Ishikawa (cell line): Measurements from ENCODE around the gene ENDOU.

Experiments
- CEBPB ChIP-seq: IDR thresholded peaks from 2 replicates; pipeline ENCODE4 v1.6.1; 2012
- CREB1 ChIP-seq: IDR thresholded peaks from 2 replicates; pipeline ENCODE4 v1.6.1; 2012; ENCODE audit warnings: low read depth
- EGR1 ChIP-seq: IDR thresholded peaks from 2 replicates; pipeline ENCODE4 v1.6.1; 2012
- EP300 ChIP-seq: IDR thresholded peaks from 2 replicates; pipeline ENCODE4 v1.6.1; 2012; ENCODE audit warnings: borderline replicate concordance
- FOXM1 ChIP-seq: IDR thresholded peaks from 2 replicates; pipeline ENCODE4 v1.6.1; 2012; ENCODE audit warnings: low read depth, borderline replicate concordance
- MAX ChIP-seq: IDR thresholded peaks from 2 replicates; pipeline ENCODE4 v1.6.1; 2012
- NFIC ChIP-seq: IDR thresholded peaks from 2 replicates; pipeline ENCODE4 v1.6.1; 2012
- RAD21 ChIP-seq: IDR thresholded peaks from 2 replicates; pipeline ENCODE4 v1.6.1; 2012; ENCODE audit warnings: low read depth
- REST ChIP-seq: IDR thresholded peaks from 2 replicates; pipeline ENCODE4 v1.6.1; 2012; ENCODE audit warnings: low read depth, mild to moderate bottlenecking
- TAF1 ChIP-seq: IDR thresholded peaks from 2 replicates; pipeline ENCODE4 v1.6.1; 2012; ENCODE audit warnings: low read depth, mild to moderate bottlenecking
- TCF12 ChIP-seq: IDR thresholded peaks from 2 replicates; pipeline ENCODE4 v1.6.1; 2012; ENCODE audit warnings: low read depth
- TEAD4 ChIP-seq: IDR thresholded peaks from 2 replicates; pipeline ENCODE4 v1.6.1; 2012
- USF1 ChIP-seq: IDR thresholded peaks from 2 replicates; pipeline ENCODE4 v1.6.1; 2012
- YY1 ChIP-seq: IDR thresholded peaks from 2 replicates; pipeline ENCODE4 v1.6.1; 2012; ENCODE audit warnings: low read depth
- ZBTB7A ChIP-seq: IDR thresholded peaks from 2 replicates; pipeline ENCODE4 v1.6.1; 2012; ENCODE audit warnings: low read depth

Gene ENDOU

GRCh38 chr12:47763481-47764346 is 38.4 kb upstream of the ENDOU start:
- TF ChIP-seq CREB1 (peak; percentile 48; the same call in 1 of the 2 replicates), REST (peak; percentile 22; the same call in 1 of the 2 replicates), EGR1 (no peak; the same call in none of the 2 replicates), EP300 (peak; percentile 99), NFIC (peak; percentile 100), MAX (peak; percentile 93), YY1 (peak; percentile 82), TEAD4 (peak; percentile 99), ZBTB7A (peak; percentile 93), TAF1 (peak; percentile 58; the same call in 1 of the 2 replicates), CEBPB (peak; percentile 95), FOXM1 (peak; percentile 99), RAD21 (peak; percentile 31; the same call in 1 of the 2 replicates), TCF12 (peak; percentile 99), USF1 (peak; percentile 52; the same call in 1 of the 2 replicates)

- TF ChIP-seq YY1 (0 out of 2 replicates have a peak, but pooled peaks have one; percentile 39), FOXM1 (no peak), EP300 (no peak)
Observed at GRCh38 chr12:47762850-47763465, 37.7 kb upstream of the ENDOU start.

GRCh38 chr12:47758834-47759690 is 33.8 kb upstream of the ENDOU start, which contains the start of gene RAPGEF3:
Gene RAPGEF3, minus strand, starts transcription at chr12:47758880. Its CDS starts 324 bp downstream, at chr12:47758556.
- peak; percentile 93 for TF ChIP-seq USF1
- TF ChIP-seq REST = no peak
- TF ChIP-seq TEAD4 = peak; percentile 93
- TF ChIP-seq EGR1 = peak; percentile 76
- TF ChIP-seq YY1 = no peak; the same call in 1 of the 2 replicates
- peak; percentile 91 for TF ChIP-seq FOXM1
- peak; percentile 97 for TF ChIP-seq EP300
- 0 out of 2 replicates have a peak, but pooled peaks have one; percentile 49 for TF ChIP-seq CEBPB
- peak; percentile 29; the same call in 1 of the 2 replicates for TF ChIP-seq TAF1
- peak; percentile 95 for TF ChIP-seq ZBTB7A
- peak; percentile 53; the same call in 1 of the 2 replicates for TF ChIP-seq CREB1
- TF ChIP-seq NFIC = peak; percentile 99
- peak; percentile 98 for TF ChIP-seq TCF12
- TF ChIP-seq MAX = peak; percentile 97
- TF ChIP-seq RAD21 = peak; percentile 49; the same call in 1 of the 2 replicates

DNA sequence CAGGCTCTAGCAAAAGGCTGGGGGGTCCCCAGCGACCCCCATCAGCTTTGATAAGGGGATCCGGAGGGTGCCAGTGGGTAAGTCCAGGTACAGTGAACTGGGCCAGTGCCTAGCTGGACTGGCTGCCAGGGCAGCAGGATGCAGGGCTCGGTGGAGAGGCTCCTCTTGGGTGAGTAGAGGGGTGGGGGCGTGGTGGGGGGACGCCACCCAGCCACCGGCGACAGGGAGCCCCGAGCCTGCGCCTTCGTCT is 33.2 kb upstream of the ENDOU start:
- TF ChIP-seq ZBTB7A (0 out of 2 replicates have a peak, but pooled peaks have one; percentile 92), CREB1 (no peak)
